ENCODE measurements around the gene HBD.

HBD gene

GRCh38 chr11:5233307-5233706, 976 bp downstream of the HBD start:
- no peak for DNase-seq
- Histone ChIP-seq H3K27ac (ENCODE audit: insufficient read depth in 1 of 2, low read depth in 1 of 2, low read length in 2 of 2, poor library complexity in 1 of 2, severe bottlenecking in 2 of 2) (peak overlapping the region in 1 of 2 experiments; percentile 56), H3K4me1 (ENCODE audit: control extremely low read depth in 1 of 4, control insufficient read depth in 4 of 4, insufficient read depth in 4 of 4, low read length in 3 of 4) (peaks cover 9 to 28% (median 17%) of the 10 kb centered on the region in 4 experiments), H3K4me3 (ENCODE audit: control insufficient read depth in 1 of 7, extremely low read depth in 1 of 7, insufficient read depth in 4 of 7, low read depth in 2 of 7, low read length in 6 of 7) (peak overlapping the region in 1 of 7 experiments; percentile 9), H3K36me3 (ENCODE audit: control insufficient read depth in 4 of 4, insufficient read depth in 4 of 4, low read length in 3 of 4) (no peaks in the 10 kb centered on the region), H3K27me3 (replicated peaks in 2 of 5; ENCODE audit: control insufficient read depth in 4 of 5, insufficient read depth in 5 of 5, low read length in 4 of 5) (no peaks in the 10 kb centered on the region), H3K9me3 (ENCODE audit: control extremely low read depth in 1 of 5, control insufficient read depth in 4 of 5, insufficient read depth in 2 of 5, low read depth in 1 of 5, low read length in 4 of 5) (no peaks in the 10 kb centered on the region)
- WGBS (ENCODE audit: insufficient coverage) = no CpG with 5 or more reads among the region's 1 CpG
- CTCF ChIA-PET = no interaction called here
- POLR2A ChIA-PET = no interaction called here

- no peaks in the 10 kb centered on the region for H3K27me3 ChIP-seq (replicated peaks in 2 of 5; ENCODE audit: control insufficient read depth in 4 of 5, insufficient read depth in 5 of 5, low read length in 4 of 5)
- no CpG with 5 or more reads among the region's 2 CpGs for WGBS (ENCODE audit: insufficient coverage)
- no peaks in the 10 kb centered on the region for H3K9me3 ChIP-seq (ENCODE audit: control extremely low read depth in 1 of 5, control insufficient read depth in 4 of 5, insufficient read depth in 2 of 5, low read depth in 1 of 5, low read length in 4 of 5)
- DNase-seq = no peak
- POLR2A ChIA-PET = no interaction called here
- H3K27ac ChIP-seq (ENCODE audit: insufficient read depth in 1 of 2, low read depth in 1 of 2, low read length in 2 of 2, poor library complexity in 1 of 2, severe bottlenecking in 2 of 2) = peak overlapping the region in 1 of 2 experiments; percentile 56
- CTCF ChIA-PET = no interaction called here
- H3K36me3 ChIP-seq (ENCODE audit: control insufficient read depth in 4 of 4, insufficient read depth in 4 of 4, low read length in 3 of 4) = no peaks in the 10 kb centered on the region
- peak overlapping the region in 1 of 7 experiments; percentile 9 for H3K4me3 ChIP-seq (ENCODE audit: control insufficient read depth in 1 of 7, extremely low read depth in 1 of 7, insufficient read depth in 4 of 7, low read depth in 2 of 7, low read length in 6 of 7)
- H3K4me1 ChIP-seq (ENCODE audit: control extremely low read depth in 1 of 4, control insufficient read depth in 4 of 4, insufficient read depth in 4 of 4, low read length in 3 of 4) = peaks cover 9 to 28% (median 17%) of the 10 kb centered on the region in 4 experiments
These were observed 1.5 kb downstream of the HBD start for GRCh38 chr11:5232821-5233220.

- H3K27me3 ChIP-seq (replicated peaks in 2 of 5; ENCODE audit: control insufficient read depth in 4 of 5, insufficient read depth in 5 of 5, low read length in 4 of 5) = no peaks in the 10 kb centered on the region
- ChIA-PET CTCF (no interaction called here), POLR2A (no interaction called here)
- no peak overlapping the region for H3K4me3 ChIP-seq (ENCODE audit: control insufficient read depth in 1 of 7, extremely low read depth in 1 of 7, insufficient read depth in 4 of 7, low read depth in 2 of 7, low read length in 6 of 7)
- H3K4me1 ChIP-seq (ENCODE audit: control extremely low read depth in 1 of 4, control insufficient read depth in 4 of 4, insufficient read depth in 4 of 4, low read length in 3 of 4) = peaks cover 9 to 28% (median 17%) of the 10 kb centered on the region in 4 experiments
- no peak for DNase-seq
- no peaks in the 10 kb centered on the region for H3K36me3 ChIP-seq (ENCODE audit: control insufficient read depth in 4 of 4, insufficient read depth in 4 of 4, low read length in 3 of 4)
- WGBS (ENCODE audit: insufficient coverage) = 62% methylated on average over 3 of the region's 3 CpGs
- H3K9me3 ChIP-seq (ENCODE audit: control extremely low read depth in 1 of 5, control insufficient read depth in 4 of 5, insufficient read depth in 2 of 5, low read depth in 1 of 5, low read length in 4 of 5) = no peaks in the 10 kb centered on the region
- H3K27ac ChIP-seq (ENCODE audit: insufficient read depth in 1 of 2, low read depth in 1 of 2, low read length in 2 of 2, poor library complexity in 1 of 2, severe bottlenecking in 2 of 2) = no peak overlapping the region
These were observed 2.1 kb downstream of the HBD start for GRCh38 chr11:5232176-5232575.

GRCh38 chr11:5231111-5231510, 3.2 kb downstream of the HBD start:
- H3K4me1 ChIP-seq (ENCODE audit: control extremely low read depth in 1 of 4, control insufficient read depth in 4 of 4, insufficient read depth in 4 of 4, low read length in 3 of 4) = peaks cover 9 to 28% (median 17%) of the 10 kb centered on the region in 4 experiments
- CTCF ChIA-PET = interaction anchor here (0.9 kb wide), 1 partner anchor 53 kb away, joined by 4 read pairs; no protein-coding TSS in a partner anchor
- no peaks in the 10 kb centered on the region for H3K36me3 ChIP-seq (ENCODE audit: control insufficient read depth in 4 of 4, insufficient read depth in 4 of 4, low read length in 3 of 4)
- no CpG with 5 or more reads among the region's 2 CpGs for WGBS (ENCODE audit: insufficient coverage)
- no peak for DNase-seq
- H3K27me3 ChIP-seq (replicated peaks in 2 of 5; ENCODE audit: control insufficient read depth in 4 of 5, insufficient read depth in 5 of 5, low read length in 4 of 5) = no peaks in the 10 kb centered on the region
- H3K4me3 ChIP-seq (ENCODE audit: control insufficient read depth in 1 of 7, extremely low read depth in 1 of 7, insufficient read depth in 4 of 7, low read depth in 2 of 7, low read length in 6 of 7) = no peak overlapping the region
- POLR2A ChIA-PET = no interaction called here
- H3K9me3 ChIP-seq (ENCODE audit: control extremely low read depth in 1 of 5, control insufficient read depth in 4 of 5, insufficient read depth in 2 of 5, low read depth in 1 of 5, low read length in 4 of 5) = no peaks in the 10 kb centered on the region
- H3K27ac ChIP-seq (ENCODE audit: insufficient read depth in 1 of 2, low read depth in 1 of 2, low read length in 2 of 2, poor library complexity in 1 of 2, severe bottlenecking in 2 of 2) = no peak overlapping the region

GRCh38 chr11:5230266-5230665, 4.0 kb downstream of the HBD start:
- H3K4me1 ChIP-seq (ENCODE audit: control extremely low read depth in 1 of 4, control insufficient read depth in 4 of 4, insufficient read depth in 4 of 4, low read length in 3 of 4) = peaks cover 14 to 26% (median 16%) of the 10 kb centered on the region in 4 experiments
- H3K27ac ChIP-seq (ENCODE audit: insufficient read depth in 1 of 2, low read depth in 1 of 2, low read length in 2 of 2, poor library complexity in 1 of 2, severe bottlenecking in 2 of 2) = no peak overlapping the region
- POLR2A ChIA-PET = no interaction called here
- H3K36me3 ChIP-seq (ENCODE audit: control insufficient read depth in 4 of 4, insufficient read depth in 4 of 4, low read length in 3 of 4) = no peaks in the 10 kb centered on the region
- H3K4me3 ChIP-seq (ENCODE audit: control insufficient read depth in 1 of 7, extremely low read depth in 1 of 7, insufficient read depth in 4 of 7, low read depth in 2 of 7, low read length in 6 of 7) = no peak overlapping the region
- H3K9me3 ChIP-seq (ENCODE audit: control extremely low read depth in 1 of 5, control insufficient read depth in 4 of 5, insufficient read depth in 2 of 5, low read depth in 1 of 5, low read length in 4 of 5) = peaks cover 0 to 2% (median 0%) of the 10 kb centered on the region in 5 experiments
- CTCF ChIA-PET = interaction anchor here (0.9 kb wide), 1 partner anchor 54 kb away, joined by 4 read pairs; no protein-coding TSS in a partner anchor
- H3K27me3 ChIP-seq (replicated peaks in 2 of 5; ENCODE audit: control insufficient read depth in 4 of 5, insufficient read depth in 5 of 5, low read length in 4 of 5) = peaks cover 0 to 6% (median 0%) of the 10 kb centered on the region in 5 experiments
- no peak for DNase-seq
- WGBS (ENCODE audit: insufficient coverage) = 100% methylated on average over 1 of the region's 1 CpG

GRCh38 chr11:5229796-5230195, 4.5 kb downstream of the HBD start:
- no peak overlapping the region for H3K4me3 ChIP-seq (ENCODE audit: control insufficient read depth in 1 of 7, extremely low read depth in 1 of 7, insufficient read depth in 4 of 7, low read depth in 2 of 7, low read length in 6 of 7)
- CTCF ChIA-PET = no interaction called here
- H3K27ac ChIP-seq (ENCODE audit: insufficient read depth in 1 of 2, low read depth in 1 of 2, low read length in 2 of 2, poor library complexity in 1 of 2, severe bottlenecking in 2 of 2) = no peak overlapping the region
- DNase-seq = no peak
- WGBS (ENCODE audit: insufficient coverage) = no CpG with 5 or more reads among the region's 2 CpGs
- peaks cover 0 to 11% (median 0%) of the 10 kb centered on the region in 5 experiments for H3K27me3 ChIP-seq (replicated peaks in 2 of 5; ENCODE audit: control insufficient read depth in 4 of 5, insufficient read depth in 5 of 5, low read length in 4 of 5)
- POLR2A ChIA-PET = no interaction called here
- peaks cover 0 to 2% (median 0%) of the 10 kb centered on the region in 5 experiments for H3K9me3 ChIP-seq (ENCODE audit: control extremely low read depth in 1 of 5, control insufficient read depth in 4 of 5, insufficient read depth in 2 of 5, low read depth in 1 of 5, low read length in 4 of 5)
- no peaks in the 10 kb centered on the region for H3K36me3 ChIP-seq (ENCODE audit: control insufficient read depth in 4 of 4, insufficient read depth in 4 of 4, low read length in 3 of 4)
- peaks cover 11 to 23% (median 16%) of the 10 kb centered on the region in 4 experiments for H3K4me1 ChIP-seq (ENCODE audit: control extremely low read depth in 1 of 4, control insufficient read depth in 4 of 4, insufficient read depth in 4 of 4, low read length in 3 of 4)

- CTCF ChIA-PET = no interaction called here
These were observed 4.9 kb downstream of the HBD start for GRCh38 chr11:5229356-5229755.

More at GRCh38 chr11:5229356-5229755, 4.9 kb downstream of the HBD start:
- Histone ChIP-seq H3K36me3 (ENCODE audit: control insufficient read depth in 4 of 4, insufficient read depth in 4 of 4, low read length in 3 of 4) (no peaks in the 10 kb centered on the region), H3K27me3 (replicated peaks in 2 of 5; ENCODE audit: control insufficient read depth in 4 of 5, insufficient read depth in 5 of 5, low read length in 4 of 5) (peaks cover 0 to 13% (median 0%) of the 10 kb centered on the region in 5 experiments), H3K4me1 (ENCODE audit: control extremely low read depth in 1 of 4, control insufficient read depth in 4 of 4, insufficient read depth in 4 of 4, low read length in 3 of 4) (peaks cover 10 to 25% (median 16%) of the 10 kb centered on the region in 4 experiments), H3K9me3 (ENCODE audit: control extremely low read depth in 1 of 5, control insufficient read depth in 4 of 5, insufficient read depth in 2 of 5, low read depth in 1 of 5, low read length in 4 of 5) (peaks cover 0 to 2% (median 0%) of the 10 kb centered on the region in 5 experiments), H3K27ac (ENCODE audit: insufficient read depth in 1 of 2, low read depth in 1 of 2, low read length in 2 of 2, poor library complexity in 1 of 2, severe bottlenecking in 2 of 2) (no peak overlapping the region), H3K4me3 (ENCODE audit: control insufficient read depth in 1 of 7, extremely low read depth in 1 of 7, insufficient read depth in 4 of 7, low read depth in 2 of 7, low read length in 6 of 7) (no peak overlapping the region)
- DNase-seq = no peak
- WGBS (ENCODE audit: insufficient coverage) = no CpG with 5 or more reads among the region's 1 CpG
- POLR2A ChIA-PET = no interaction called here

All from common myeloid progenitor, CD34-positive (primary cell).